RWPE2 (cell line): Measurements from ENCODE around the gene NKD2.

Experiments
- ATAC-seq: fragments of 200-7000 bp; cut with Tn5 transposase; 3 replicates; pipeline ENCODE4 v1.9.1; 2021; ENCODE audit warnings: low read depth
- DNase-seq: peaks from one replicate; pipeline ENCODE4 v3.0.0-alpha.2; 2020; ENCODE audit warnings: low spot score
- H3K27ac ChIP-seq: fragments of 450-650 bp; 2 replicates; pipeline ENCODE4 v1.5.1; 2017; ENCODE audit warnings: mild to moderate bottlenecking; ENCODE audit not compliant: poor library complexity, severe bottlenecking
- H3K27me3 ChIP-seq: fragments of 250-450 bp; sonication (Bioruptor Pico); 2 replicates; pipeline ENCODE4 v1.5.1; 2021; ENCODE audit warnings: mild to moderate bottlenecking, moderate library complexity; ENCODE audit not compliant: insufficient read depth, poor library complexity, severe bottlenecking
- H3K36me3 ChIP-seq: fragments of 250-450 bp; sonication (Bioruptor Pico); 2 replicates; pipeline ENCODE4 v1.5.1; 2020; ENCODE audit warnings: low read depth, mild to moderate bottlenecking, moderate library complexity
- H3K4me1 ChIP-seq: fragments of 250-450 bp; sonication (Bioruptor Pico); 2 replicates; pipeline ENCODE4 v1.5.1; 2021; ENCODE audit warnings: mild to moderate bottlenecking, moderate library complexity; ENCODE audit not compliant: insufficient read depth, poor library complexity, severe bottlenecking
- H3K4me3 ChIP-seq: fragments of 250-450 bp; sonication (Bioruptor Pico); 2 replicates; pipeline ENCODE4 v1.5.1; 2021; ENCODE audit warnings: mild to moderate bottlenecking, moderate library complexity; ENCODE audit not compliant: severe bottlenecking
- H3K9me3 ChIP-seq: fragments of 250-450 bp; sonication (Bioruptor Pico); 2 replicates; pipeline ENCODE4 v1.5.1; 2021; ENCODE audit warnings: mild to moderate bottlenecking, moderate library complexity; ENCODE audit not compliant: severe bottlenecking
- TF ChIP-seq, protein P1 (sequence below): fragments of 450-650 bp; IDR thresholded peaks from one replicate; pipeline ENCODE4 v1.5.1; 2017; ENCODE audit warnings: mild to moderate bottlenecking, moderate library complexity; ENCODE audit not compliant: poor library complexity, severe bottlenecking

Gene NKD2

DNA sequence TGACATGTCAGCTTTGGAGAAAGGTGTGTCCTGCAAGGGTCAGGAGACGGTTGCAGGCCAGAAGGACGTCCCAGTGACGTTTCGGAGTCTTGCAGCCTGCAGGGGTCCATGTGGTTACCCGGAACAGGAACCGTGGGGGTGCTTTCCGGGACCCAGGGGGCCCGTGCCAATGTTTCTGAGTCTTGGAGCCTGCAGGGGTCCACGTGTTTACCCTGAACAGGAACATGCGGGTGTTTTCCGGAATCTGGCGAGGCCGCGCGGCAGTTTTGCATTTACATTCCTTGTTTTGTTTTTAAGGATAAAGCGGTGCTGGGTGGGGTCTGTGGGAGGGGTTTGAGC is 30.6 kb downstream of the NKD2 start:
- Histone ChIP-seq H3K9me3 (no peaks in the 10 kb centered on the region), H3K36me3 (no peaks in the 10 kb centered on the region), H3K4me3 (no peak overlapping the region), H3K27me3 (no peaks in the 10 kb centered on the region), H3K27ac (no peak overlapping the region), H3K4me1 (no peaks in the 10 kb centered on the region)
- TF ChIP-seq, protein P1, sequence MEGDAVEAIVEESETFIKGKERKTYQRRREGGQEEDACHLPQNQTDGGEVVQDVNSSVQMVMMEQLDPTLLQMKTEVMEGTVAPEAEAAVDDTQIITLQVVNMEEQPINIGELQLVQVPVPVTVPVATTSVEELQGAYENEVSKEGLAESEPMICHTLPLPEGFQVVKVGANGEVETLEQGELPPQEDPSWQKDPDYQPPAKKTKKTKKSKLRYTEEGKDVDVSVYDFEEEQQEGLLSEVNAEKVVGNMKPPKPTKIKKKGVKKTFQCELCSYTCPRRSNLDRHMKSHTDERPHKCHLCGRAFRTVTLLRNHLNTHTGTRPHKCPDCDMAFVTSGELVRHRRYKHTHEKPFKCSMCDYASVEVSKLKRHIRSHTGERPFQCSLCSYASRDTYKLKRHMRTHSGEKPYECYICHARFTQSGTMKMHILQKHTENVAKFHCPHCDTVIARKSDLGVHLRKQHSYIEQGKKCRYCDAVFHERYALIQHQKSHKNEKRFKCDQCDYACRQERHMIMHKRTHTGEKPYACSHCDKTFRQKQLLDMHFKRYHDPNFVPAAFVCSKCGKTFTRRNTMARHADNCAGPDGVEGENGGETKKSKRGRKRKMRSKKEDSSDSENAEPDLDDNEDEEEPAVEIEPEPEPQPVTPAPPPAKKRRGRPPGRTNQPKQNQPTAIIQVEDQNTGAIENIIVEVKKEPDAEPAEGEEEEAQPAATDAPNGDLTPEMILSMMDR: no peak
- no peak for DNase-seq
- ATAC-seq: no peak

GRCh38 chr5:1039706-1040260 is 31.2 kb downstream of the NKD2 start:
- ATAC-seq (no peak), DNase-seq (no peak)
- Histone ChIP-seq H3K27ac (no peak overlapping the region), H3K27me3 (no peaks in the 10 kb centered on the region), H3K9me3 (no peaks in the 10 kb centered on the region), H3K36me3 (no peaks in the 10 kb centered on the region), H3K4me1 (no peaks in the 10 kb centered on the region), H3K4me3 (no peak overlapping the region)
- TF ChIP-seq, protein P1: no peak

- no peaks in the 10 kb centered on the region for H3K9me3 ChIP-seq
- no peaks in the 10 kb centered on the region for H3K27me3 ChIP-seq
- H3K4me1 ChIP-seq: no peaks in the 10 kb centered on the region
- TF ChIP-seq, protein P1: no peak
- ATAC-seq (no peak), DNase-seq (no peak)
- no peak overlapping the region for H3K4me3 ChIP-seq
- no peaks in the 10 kb centered on the region for H3K36me3 ChIP-seq
- no peak overlapping the region for H3K27ac ChIP-seq
These were observed 32.0 kb downstream of the NKD2 start for GRCh38 chr5:1040571-1040970.

GRCh38 chr5:1041225-1042143 is 32.9 kb downstream of the NKD2 start:
- Histone ChIP-seq H3K36me3 (no peaks in the 10 kb centered on the region), H3K27ac (no peak overlapping the region), H3K4me3 (no peak overlapping the region), H3K4me1 (no peaks in the 10 kb centered on the region), H3K9me3 (no peaks in the 10 kb centered on the region), H3K27me3 (no peaks in the 10 kb centered on the region)
- TF ChIP-seq, protein P1: no peak
- DNase-seq (no peak), ATAC-seq (no peak)

DNA sequence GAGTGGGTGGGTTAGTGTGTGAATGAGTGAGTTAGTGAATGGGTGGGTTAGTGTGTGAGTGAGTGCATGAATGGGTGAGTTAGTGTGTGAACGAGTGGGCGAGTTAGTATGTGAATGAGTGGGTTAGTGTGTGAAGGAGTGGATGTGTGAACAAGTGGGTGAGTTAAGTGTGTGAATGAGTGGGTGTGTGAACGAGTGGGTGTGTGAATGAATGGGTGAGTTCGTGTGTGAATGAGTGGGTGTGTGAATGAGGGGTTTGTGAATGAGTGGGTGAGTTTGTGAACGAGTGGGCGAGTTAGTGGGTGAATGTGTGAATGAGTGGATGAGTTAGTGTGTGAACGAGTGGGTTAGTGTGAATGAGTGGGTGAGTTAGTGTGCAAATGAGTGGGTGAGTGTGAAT is 34.0 kb downstream of the NKD2 start:
- Histone ChIP-seq H3K4me3 (no peak overlapping the region), H3K27me3 (no peaks in the 10 kb centered on the region), H3K36me3 (no peaks in the 10 kb centered on the region), H3K9me3 (no peaks in the 10 kb centered on the region), H3K4me1 (no peaks in the 10 kb centered on the region), H3K27ac (no peak overlapping the region)
- ATAC-seq: no peak
- TF ChIP-seq, protein P1: no peak
- DNase-seq: no peak
